ENCODE results near the gene RBP3.

Gene RBP3

DNA sequence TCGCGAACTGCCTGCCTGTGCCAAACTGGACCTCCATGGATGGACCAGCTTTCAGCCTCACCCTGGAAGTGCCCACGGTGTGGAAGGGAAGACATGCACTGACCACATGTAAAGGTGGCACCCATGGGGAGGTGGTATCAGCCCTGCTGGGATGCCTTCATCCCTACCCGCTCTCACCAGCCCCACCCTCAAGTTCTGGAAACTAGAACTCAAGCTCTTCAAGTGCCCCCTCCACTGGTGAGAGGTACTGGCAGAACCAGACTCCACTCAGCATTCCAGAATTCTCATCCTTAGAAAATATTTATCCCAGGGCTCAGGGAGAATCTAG lies 30.0 kb downstream of the RBP3 start:
- no peak for TF ChIP-seq MYC (IDR thresholded peaks at IDR 0.05; ENCODE audit: low read depth, low read length)
- TF ChIP-seq POLR2A (IDR thresholded peaks at IDR 0.05; ENCODE audit: extremely low read depth, insufficient read length) = no peak
- TF ChIP-seq MAX (IDR thresholded peaks at IDR 0.05; ENCODE audit: low read depth, low read length) = no peak
- TF ChIP-seq CTCF (IDR thresholded peaks at IDR 0.05; ENCODE audit: low read depth, low read length) = no peak

GRCh38 chr10:47378606-47379444 lies 30.7 kb downstream of the RBP3 start:
- TF ChIP-seq CTCF (IDR thresholded peaks at IDR 0.05; ENCODE audit: low read depth, low read length) = no peak
- peak; percentile 35; the same call in 1 of the 2 replicates for TF ChIP-seq MAX (IDR thresholded peaks at IDR 0.05; ENCODE audit: low read depth, low read length)
- no peak for DNase-seq (ENCODE audit: low read depth)
- H3K4me3 ChIP-seq (ENCODE audit: low read depth, low read length) = no peak overlapping the region

More for the DNA sequence above, 30.0 kb downstream of the RBP3 start:
- H3K4me3 ChIP-seq (ENCODE audit: low read depth, low read length) = no peak overlapping the region
- DNase-seq (ENCODE audit: low read depth) = no peak

DNA sequence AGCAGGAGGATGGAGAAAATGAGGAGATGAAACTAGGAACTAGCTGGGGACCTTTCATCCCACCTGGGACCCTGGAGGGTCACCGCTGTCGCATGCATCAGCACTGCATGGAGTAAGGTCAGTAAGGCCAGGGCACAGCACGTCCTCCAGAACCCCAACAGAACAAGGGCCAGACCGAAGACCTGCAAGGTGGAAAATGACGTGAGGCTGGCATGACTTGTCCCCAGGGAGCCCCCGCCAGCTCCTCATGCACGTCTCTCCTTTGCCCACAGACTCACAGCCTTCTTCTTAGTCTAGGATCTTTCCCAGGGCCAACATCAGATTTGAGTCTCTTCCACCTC lies 31.3 kb downstream of the RBP3 start:
- no peak for DNase-seq (ENCODE audit: low read depth)
- no peak overlapping the region for H3K4me3 ChIP-seq (ENCODE audit: low read depth, low read length)
- TF ChIP-seq POLR2A (IDR thresholded peaks at IDR 0.05; ENCODE audit: extremely low read depth, insufficient read length) = no peak
- no peak for TF ChIP-seq MAX (IDR thresholded peaks at IDR 0.05; ENCODE audit: low read depth, low read length)
- no peak for TF ChIP-seq MYC (IDR thresholded peaks at IDR 0.05; ENCODE audit: low read depth, low read length)
- TF ChIP-seq CTCF (IDR thresholded peaks at IDR 0.05; ENCODE audit: low read depth, low read length) = no peak

- no peak for DNase-seq (ENCODE audit: low read depth)
- no peak for TF ChIP-seq CTCF (IDR thresholded peaks at IDR 0.05; ENCODE audit: low read depth, low read length)
- TF ChIP-seq POLR2A (IDR thresholded peaks at IDR 0.05; ENCODE audit: extremely low read depth, insufficient read length) = no peak
- no peak for TF ChIP-seq MYC (IDR thresholded peaks at IDR 0.05; ENCODE audit: low read depth, low read length)
- no peak for TF ChIP-seq MAX (IDR thresholded peaks at IDR 0.05; ENCODE audit: low read depth, low read length)
- H3K4me3 ChIP-seq (ENCODE audit: low read depth, low read length) = no peak overlapping the region
These were observed 31.7 kb downstream of the RBP3 start for GRCh38 chr10:47379901-47380300.

DNA sequence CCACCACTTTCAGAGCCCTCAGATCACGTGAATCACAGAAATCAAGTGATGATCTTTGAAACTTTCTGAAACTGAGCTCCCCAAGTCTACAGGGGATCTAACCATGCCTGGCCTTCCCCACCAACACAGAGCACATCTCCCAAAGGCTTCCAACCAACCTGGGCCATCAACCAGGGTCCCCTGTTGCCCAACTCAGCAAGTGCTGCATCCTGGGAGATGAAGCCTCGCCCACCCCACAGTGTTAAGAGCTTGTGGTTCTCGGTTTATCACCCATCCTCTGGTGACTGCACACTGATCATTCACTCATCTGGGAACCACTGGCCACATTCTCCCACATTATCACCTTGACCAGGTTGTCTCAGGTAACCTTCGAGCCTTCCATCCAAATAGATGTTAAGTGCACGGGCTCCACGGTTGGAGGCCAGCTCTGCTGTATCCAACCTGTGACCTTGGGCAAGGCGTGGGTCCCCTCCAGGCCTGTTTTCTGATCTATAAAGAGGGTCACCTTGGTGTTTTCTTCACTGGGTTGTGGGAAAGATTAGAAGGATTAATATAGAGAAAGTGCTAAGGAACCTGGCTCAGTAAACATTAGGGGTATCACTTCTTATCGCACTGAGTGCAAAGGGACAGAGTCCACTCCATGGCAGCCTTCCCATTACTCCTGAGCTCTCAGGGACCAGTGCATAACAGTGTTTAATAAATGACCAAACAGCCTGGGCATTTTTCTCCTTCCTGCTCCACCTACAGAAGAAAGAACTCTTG lies 32.4 kb downstream of the RBP3 start:
- TF ChIP-seq POLR2A (IDR thresholded peaks at IDR 0.05; ENCODE audit: extremely low read depth, insufficient read length) (no peak), MAX (IDR thresholded peaks at IDR 0.05; ENCODE audit: low read depth, low read length) (no peak), MYC (IDR thresholded peaks at IDR 0.05; ENCODE audit: low read depth, low read length) (no peak), CTCF (IDR thresholded peaks at IDR 0.05; ENCODE audit: low read depth, low read length) (no peak)
- no peak overlapping the region for H3K4me3 ChIP-seq (ENCODE audit: low read depth, low read length)
- DNase-seq (ENCODE audit: low read depth) = no peak
